Measurements from ENCODE around the gene ASIC3.
"Not testable (repeated sequence)": the region's sequence is repeated elsewhere in the genome, so short reads cannot be mapped to it uniquely, and the experiment has no call there.

The ASIC3 gene

DNA sequence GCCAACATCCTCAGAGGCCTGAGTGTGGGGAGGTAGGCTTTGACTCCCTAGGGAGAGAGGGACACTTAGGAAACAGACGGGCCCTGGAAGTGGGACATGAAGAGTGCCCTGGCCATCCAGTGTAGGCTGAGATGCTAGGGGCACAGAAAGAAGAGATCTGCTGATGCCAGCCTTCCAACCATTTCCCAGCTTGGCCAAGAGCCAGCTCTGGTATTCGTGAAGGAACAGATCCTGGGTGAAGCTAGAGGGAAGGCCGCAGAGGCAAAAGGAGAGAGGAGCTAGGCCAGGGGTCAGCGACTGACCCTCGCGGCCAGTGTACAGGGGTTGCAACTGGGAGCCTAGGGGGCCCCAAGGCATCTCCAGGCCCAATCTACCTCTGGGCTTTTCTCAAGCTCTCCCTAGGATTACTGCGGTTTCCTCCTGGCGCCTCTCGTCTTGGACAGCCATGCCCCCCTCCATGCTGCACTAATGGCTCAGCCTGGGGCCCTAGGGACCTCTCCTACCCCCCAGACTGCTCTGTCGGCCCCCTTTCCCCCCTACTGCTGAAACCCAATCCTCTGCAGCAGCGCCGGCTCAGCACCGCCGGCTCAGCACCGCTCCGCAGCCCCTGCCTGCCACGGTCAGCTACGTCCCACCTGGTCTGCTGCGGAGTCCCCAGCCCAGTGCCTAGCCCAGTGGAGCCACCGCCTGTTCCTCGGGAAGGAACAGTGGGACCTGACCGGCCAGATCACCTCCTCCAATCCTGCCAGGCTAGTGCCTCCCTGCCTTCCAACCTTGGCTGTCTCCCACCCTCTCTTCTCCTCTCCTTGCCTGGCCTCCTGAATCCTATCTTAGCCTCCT lies at the start of gene ASIC3:
Gene ASIC3, plus strand, starts transcription at position 556 of the 840 bp plus-strand sequence. CDS start 355 bp downstream, outside the sequence.
- DNase-seq: no peak

GRCh38 chr7:150999001-150999400 lies 49.3 kb upstream of the ASIC3 start:
- in situ Hi-C loops (cut with HindIII; ENCODE audit: low pct_ligation_motif_present, low pct_unique_long_range_greater_than_20kb, low sequenced_read_pairs): no loop called here
- DNase-seq: no peak

More for the DNA sequence above, at the start of gene ASIC3:
- in situ Hi-C loops (cut with HindIII; ENCODE audit: low pct_ligation_motif_present, low pct_unique_long_range_greater_than_20kb, low sequenced_read_pairs): no loop called here

DNA sequence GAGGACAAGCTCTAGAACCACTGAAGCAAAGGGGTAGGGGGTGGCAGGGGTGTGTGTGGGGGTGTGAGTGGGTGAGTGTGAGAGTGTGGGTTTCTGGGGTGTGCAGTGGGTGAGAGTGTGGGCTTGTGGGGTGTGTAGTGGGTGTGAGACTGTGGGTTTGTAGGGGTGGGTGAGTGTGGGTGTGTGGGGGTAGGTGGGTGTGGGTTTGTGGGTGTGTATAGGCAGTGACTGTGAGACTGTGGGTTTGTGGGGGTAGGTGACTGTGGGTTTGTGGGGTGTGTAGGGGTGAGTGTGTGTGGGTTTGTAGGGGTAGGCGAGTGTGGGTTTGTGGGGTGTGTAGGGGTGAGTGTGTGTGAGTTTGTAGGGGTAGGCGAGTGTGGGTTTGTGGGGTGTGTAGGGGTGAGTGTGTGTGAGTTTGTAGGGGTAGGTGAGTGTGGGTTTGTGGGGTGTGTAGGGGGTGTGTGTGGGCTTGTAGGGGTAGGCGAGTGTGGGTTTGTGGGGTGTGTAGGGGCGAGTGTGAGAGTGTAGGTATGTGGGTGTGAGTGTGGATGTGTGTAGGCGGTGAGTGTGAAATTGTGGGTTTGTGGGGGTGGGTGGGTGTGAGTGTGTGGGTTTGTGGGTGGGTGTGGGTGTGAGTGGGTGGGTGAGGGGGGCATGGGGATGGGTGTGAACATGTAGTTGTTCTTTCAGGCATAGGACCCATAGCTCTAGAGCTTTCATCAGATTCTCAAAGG lies 48.7 kb upstream of the ASIC3 start:
- in situ Hi-C loops (cut with HindIII; ENCODE audit: low pct_ligation_motif_present, low pct_unique_long_range_greater_than_20kb, low sequenced_read_pairs): no loop called here
- DNase-seq: no peak

DNA sequence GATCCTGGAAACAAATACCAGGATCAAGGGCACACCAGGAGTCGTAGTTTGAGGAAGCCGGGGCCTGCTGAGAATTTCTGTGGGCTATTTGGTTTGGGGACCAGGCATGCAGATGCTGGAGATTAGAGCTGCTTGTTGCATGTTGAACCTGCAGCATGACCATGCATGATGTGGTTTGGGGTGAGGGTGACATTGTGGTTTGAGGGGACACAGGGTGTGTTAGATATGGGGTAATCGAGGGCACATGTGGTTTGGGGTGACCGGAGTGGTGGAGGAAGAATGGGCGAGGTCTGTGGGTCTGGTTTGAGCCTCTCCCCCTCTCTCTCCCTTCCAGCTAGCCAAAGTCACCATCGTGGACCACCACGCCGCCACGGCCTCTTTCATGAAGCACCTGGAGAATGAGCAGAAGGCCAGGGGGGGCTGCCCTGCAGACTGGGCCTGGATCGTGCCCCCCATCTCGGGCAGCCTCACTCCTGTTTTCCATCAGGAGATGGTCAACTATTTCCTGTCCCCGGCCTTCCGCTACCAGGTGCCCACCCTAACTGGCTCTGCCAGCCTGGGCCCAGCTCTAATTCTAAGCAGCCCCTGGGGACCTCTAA lies 47.3 kb upstream of the ASIC3 start:
- in situ Hi-C loops (cut with HindIII; ENCODE audit: low pct_ligation_motif_present, low pct_unique_long_range_greater_than_20kb, low sequenced_read_pairs): no loop called here
- no peak for DNase-seq

DNA sequence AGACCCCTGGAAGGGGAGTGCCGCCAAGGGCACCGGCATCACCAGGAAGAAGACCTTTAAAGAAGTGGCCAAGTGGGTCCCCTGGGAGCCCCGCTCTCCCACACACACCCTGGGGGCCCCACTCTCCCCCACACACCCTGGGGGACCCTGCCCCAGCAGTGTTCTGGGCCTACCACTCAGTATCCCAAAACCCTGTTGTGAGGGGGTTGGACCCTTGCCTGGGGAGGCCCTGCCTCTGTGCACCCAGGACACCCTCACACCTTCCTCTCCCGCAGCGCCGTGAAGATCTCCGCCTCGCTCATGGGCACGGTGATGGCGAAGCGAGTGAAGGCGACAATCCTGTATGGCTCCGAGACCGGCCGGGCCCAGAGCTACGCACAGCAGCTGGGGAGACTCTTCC lies 46.8 kb upstream of the ASIC3 start:
- in situ Hi-C loops (cut with HindIII; ENCODE audit: low pct_ligation_motif_present, low pct_unique_long_range_greater_than_20kb, low sequenced_read_pairs): no loop called here
- DNase-seq: no peak

GRCh38 chr7:151003572-151003971 lies 44.8 kb upstream of the ASIC3 start:
- no peak for DNase-seq
- in situ Hi-C loops (cut with HindIII; ENCODE audit: low pct_ligation_motif_present, low pct_unique_long_range_greater_than_20kb, low sequenced_read_pairs): no loop called here

DNA sequence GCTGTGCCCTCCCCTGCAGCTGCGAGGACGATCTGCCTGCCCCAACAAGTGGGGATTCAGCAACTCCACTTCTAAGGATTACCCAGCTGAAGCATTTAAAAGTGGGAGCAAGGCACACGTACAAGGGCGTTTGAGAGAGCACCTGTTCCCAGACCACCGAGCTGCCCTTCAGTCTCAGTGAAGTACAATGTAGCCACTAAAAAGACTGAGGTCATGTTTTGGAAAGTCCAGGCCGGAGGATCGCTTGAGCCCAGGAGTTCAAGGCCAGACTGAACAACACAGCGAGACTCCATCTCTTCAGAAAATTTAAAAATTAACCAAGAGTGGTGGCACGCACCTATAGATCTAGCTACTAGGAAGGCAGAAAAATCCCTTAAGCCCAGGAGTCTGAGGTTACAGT lies 42.8 kb upstream of the ASIC3 start:
- DNase-seq: no peak
- in situ Hi-C loops (cut with HindIII; ENCODE audit: low pct_ligation_motif_present, low pct_unique_long_range_greater_than_20kb, low sequenced_read_pairs): no loop called here

DNA sequence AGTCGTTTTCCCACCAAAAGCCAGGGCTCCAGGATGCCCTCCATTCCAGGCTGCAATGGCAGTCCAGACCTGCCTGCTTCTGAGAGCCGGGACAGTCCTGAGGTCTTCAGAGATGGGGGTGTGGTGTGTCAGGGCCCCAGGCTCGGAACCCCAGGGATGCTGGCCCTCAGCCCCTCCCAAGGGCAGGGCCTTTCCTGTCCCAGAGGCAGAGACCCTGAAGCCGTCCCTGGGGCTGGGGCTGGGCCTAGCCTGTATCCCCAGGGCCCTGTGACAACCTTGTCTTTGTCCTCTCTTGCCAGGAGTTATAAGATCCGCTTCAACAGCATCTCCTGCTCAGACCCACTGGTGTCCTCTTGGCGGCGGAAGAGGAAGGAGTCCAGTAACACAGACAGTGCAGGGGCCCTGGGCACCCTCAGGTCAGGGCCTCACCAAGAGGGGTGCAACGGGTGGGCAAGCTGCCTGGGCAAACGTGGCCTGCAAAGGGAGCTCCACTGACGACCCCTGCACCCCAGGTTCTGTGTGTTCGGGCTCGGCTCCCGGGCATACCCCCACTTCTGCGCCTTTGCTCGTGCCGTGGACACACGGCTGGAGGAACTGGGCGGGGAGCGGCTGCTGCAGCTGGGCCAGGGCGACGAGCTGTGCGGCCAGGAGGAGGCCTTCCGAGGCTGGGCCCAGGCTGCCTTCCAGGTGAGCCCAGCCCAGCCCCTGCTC lies 41.6 kb upstream of the ASIC3 start:
- in situ Hi-C loops (cut with HindIII; ENCODE audit: low pct_ligation_motif_present, low pct_unique_long_range_greater_than_20kb, low sequenced_read_pairs): no loop called here

DNA sequence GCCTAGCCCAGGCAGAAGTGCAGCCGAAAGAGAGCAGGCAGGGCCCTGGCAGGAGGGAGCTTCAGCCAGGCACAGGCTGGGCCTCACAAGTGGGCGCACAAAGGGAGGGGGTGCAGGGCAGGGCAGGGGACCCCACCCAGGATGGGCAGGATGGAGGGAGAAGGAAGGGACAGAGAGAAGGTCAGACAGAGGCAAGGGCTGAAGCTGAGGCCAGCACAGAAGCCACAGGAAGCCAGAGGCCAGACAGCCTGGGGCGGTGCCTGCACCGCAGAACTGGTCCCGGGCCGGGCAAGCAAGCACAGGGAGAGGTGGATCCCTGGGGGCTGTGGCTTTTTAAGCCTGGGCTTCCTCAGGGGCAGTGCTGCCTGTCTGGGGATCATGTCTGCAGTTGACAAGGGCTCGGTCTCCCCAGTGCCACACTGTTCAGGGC lies 40.8 kb upstream of the ASIC3 start:
- in situ Hi-C loops (cut with HindIII; ENCODE audit: low pct_ligation_motif_present, low pct_unique_long_range_greater_than_20kb, low sequenced_read_pairs): no loop called here
- DNase-seq: no peak

More for the DNA sequence above, 41.6 kb upstream of the ASIC3 start:
- no peak for DNase-seq

- DNase-seq: no peak
- in situ Hi-C loops (cut with HindIII; ENCODE audit: low pct_ligation_motif_present, low pct_unique_long_range_greater_than_20kb, low sequenced_read_pairs): no loop called here
Observed at GRCh38 chr7:151008143-151008510, 40.2 kb upstream of the ASIC3 start.

DNA sequence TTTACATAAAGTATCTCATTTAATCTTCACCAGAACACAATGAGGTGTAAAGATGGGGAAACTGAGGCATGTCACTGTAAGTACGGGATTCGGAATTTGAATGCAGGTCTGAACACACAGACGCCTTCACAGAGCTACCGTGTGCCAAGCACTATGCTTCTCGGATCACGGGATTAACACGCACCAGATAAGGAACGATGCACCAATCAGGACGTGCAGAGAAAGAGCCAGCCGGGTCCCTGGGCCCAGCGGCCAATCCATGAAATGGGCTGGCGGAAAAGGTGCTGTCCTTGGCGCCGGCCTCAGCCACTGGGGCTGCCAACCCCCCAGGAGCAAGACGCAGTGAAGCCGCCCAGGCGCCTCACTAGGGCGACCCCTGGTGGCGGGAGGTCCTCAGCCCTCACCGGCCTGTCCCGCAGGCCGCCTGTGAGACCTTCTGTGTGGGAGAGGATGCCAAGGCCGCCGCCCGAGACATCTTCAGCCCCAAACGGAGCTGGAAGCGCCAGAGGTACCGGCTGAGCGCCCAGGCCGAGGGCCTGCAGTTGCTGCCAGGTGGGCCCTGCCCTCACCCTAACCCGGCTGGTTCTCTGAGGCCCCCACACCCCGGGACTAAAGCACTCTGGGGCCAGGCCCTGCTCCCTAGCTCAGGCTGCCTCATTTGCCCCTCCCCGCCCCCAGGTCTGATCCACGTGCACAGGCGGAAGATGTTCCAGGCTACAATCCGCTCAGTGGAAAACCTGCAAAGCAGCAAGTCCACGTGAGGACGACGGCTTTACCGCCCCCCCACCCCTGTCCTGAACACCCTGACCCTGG lies 39.6 kb upstream of the ASIC3 start:
- peak; percentile 44 for DNase-seq
- in situ Hi-C loops (cut with HindIII; ENCODE audit: low pct_ligation_motif_present, low pct_unique_long_range_greater_than_20kb, low sequenced_read_pairs): no loop called here

GRCh38 chr7:151009327-151010036 lies 38.8 kb upstream of the ASIC3 start:
- DNase-seq: no peak
- in situ Hi-C loops (cut with HindIII; ENCODE audit: low pct_ligation_motif_present, low pct_unique_long_range_greater_than_20kb, low sequenced_read_pairs): no loop called here

DNA sequence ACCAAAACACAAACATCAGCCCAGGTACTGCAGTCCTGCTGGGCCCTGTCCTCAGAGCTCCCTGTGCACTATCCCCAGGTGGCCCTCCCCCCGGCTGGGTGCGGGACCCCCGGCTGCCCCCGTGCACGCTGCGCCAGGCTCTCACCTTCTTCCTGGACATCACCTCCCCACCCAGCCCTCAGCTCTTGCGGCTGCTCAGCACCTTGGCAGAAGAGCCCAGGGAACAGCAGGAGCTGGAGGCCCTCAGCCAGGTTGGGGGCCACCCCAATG lies 38.4 kb upstream of the ASIC3 start:
- no peak for DNase-seq
- in situ Hi-C loops (cut with HindIII; ENCODE audit: low pct_ligation_motif_present, low pct_unique_long_range_greater_than_20kb, low sequenced_read_pairs): no loop called here

- in situ Hi-C loops (cut with HindIII; ENCODE audit: low pct_ligation_motif_present, low pct_unique_long_range_greater_than_20kb, low sequenced_read_pairs): no loop called here
- DNase-seq: no peak
Observed at GRCh38 chr7:151010307-151011096, 37.8 kb upstream of the ASIC3 start.

DNA sequence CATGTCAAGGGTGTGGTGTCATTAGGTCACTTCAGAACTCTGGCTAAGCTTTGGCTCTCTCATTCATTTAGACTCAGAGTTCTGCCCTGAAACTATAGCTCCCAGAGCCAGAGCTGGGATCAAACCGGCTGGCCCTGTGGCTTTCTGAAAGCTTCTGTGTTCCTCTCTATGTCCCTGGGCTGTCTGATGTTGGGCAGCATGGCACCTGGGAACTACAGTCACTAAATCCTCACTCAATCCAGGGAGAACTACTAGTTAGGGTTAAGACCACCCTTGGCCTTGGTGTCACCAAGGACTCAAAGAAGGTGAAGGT lies 37.3 kb upstream of the ASIC3 start:
- DNase-seq: no peak

GRCh38 chr7:151011616-151012015 lies 36.7 kb upstream of the ASIC3 start:
- in situ Hi-C loops (cut with HindIII; ENCODE audit: low pct_ligation_motif_present, low pct_unique_long_range_greater_than_20kb, low sequenced_read_pairs); DNase-seq: not testable (repeated sequence)

More for the DNA sequence above, 37.3 kb upstream of the ASIC3 start:
- in situ Hi-C loops (cut with HindIII; ENCODE audit: low pct_ligation_motif_present, low pct_unique_long_range_greater_than_20kb, low sequenced_read_pairs): no loop called here

DNA sequence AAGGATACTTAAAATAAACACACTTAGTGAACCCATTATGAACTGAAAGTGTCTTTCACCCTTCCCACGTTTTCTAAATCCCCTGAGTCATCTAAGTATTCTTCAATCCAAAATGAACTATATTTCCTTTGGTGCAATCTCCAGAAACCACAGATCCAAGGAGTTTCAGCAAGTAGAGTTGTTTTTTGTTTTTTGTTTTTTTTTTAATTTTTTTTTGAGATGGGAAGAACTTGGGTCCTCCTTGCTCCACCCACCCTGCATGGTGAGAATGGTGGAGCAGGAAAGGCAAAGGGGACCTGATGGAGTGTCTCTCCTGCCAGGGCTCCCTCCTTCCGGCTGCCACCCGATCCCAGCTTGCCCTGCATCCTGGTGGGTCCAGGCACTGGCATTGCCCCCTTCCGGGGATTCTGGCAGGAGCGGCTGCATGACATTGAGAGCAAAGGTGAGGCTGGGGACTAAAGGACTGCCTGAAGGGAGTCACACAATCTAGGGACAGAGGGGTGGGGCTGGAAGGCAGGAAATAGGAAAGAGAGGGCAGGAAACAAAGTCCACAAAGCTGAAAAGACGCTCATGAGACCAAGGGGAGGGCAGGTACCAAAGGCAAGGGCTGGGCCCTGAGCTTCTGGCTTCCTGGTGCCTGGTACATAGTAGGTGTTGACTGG lies 36.2 kb upstream of the ASIC3 start:
- DNase-seq: no peak
- in situ Hi-C loops (cut with HindIII; ENCODE audit: low pct_ligation_motif_present, low pct_unique_long_range_greater_than_20kb, low sequenced_read_pairs): no loop called here

Data from ACHN (cell line).